ENCODE results near the gene GNA12. TPM values are rescaled to one million over a fixed set of nuclear protein-coding genes. Genes with fewer than 3 reads are reported as not detected.
"Not testable (repeated sequence)": the region's sequence is repeated elsewhere in the genome, so short reads cannot be mapped to it uniquely, and the experiment has no call there.

The GNA12 gene
- total RNA-seq, 1 experiment from 2014 or later, result 35.5 TPM

GRCh38 chr7:2680792-2681490 lies 163.2 kb downstream of the GNA12 start:
- no peaks in the 10 kb centered on the region for H3K36me3 ChIP-seq (ENCODE audit: insufficient read depth, low read length, poor library complexity, severe bottlenecking)
- CTCF ChIA-PET, result interaction anchor here (1.7 to 1.9 kb wide), 2 partner anchors 10 to 230 kb away, joined by 9 to 15 read pairs; no protein-coding TSS in a partner anchor
- POLR2A ChIA-PET (ENCODE audit: low non-redundant PET), result no interaction called here
- peaks cover 3% of the 10 kb centered on the region for H3K27me3 ChIP-seq (replicated peaks; ENCODE audit: insufficient read depth, low read depth, low read length, poor library complexity)
- DNase-seq (ENCODE audit: low spot score), result peak; percentile 72
- intact Hi-C loops (cut with micrococcal nuclease; ENCODE audit: unreplicated experiment), result loop anchor here (1.0 kb wide), 1 partner anchor 230 kb away; no protein-coding TSS in a partner anchor
- H3K9me3 ChIP-seq (ENCODE audit: low read depth, low read length, poor library complexity, severe bottlenecking), result no peaks in the 10 kb centered on the region
- H3K27ac ChIP-seq (ENCODE audit: low read depth, low read length, poor library complexity, severe bottlenecking), result no peak overlapping the region
- H3K4me3 ChIP-seq (ENCODE audit: low read depth, low read length, poor library complexity, severe bottlenecking), result no peak overlapping the region
- no TSS peak for BruUV-seq (replicated peaks)
- no peaks in the 10 kb centered on the region for H3K4me1 ChIP-seq (ENCODE audit: insufficient read depth, low read length, poor library complexity, severe bottlenecking)
- TF ChIP-seq EZH2 (IDR thresholded peaks at IDR 0.05; ENCODE audit: borderline replicate concordance, low read depth, low read length, poor library complexity, severe bottlenecking) (no peak), CTCF (conservative IDR thresholded peaks at IDR 0.05; ENCODE audit: low read depth, low read length) (peak; percentile 75)

- no peak overlapping the region for H3K27ac ChIP-seq (ENCODE audit: low read depth, low read length, poor library complexity, severe bottlenecking)
- no peaks in the 10 kb centered on the region for H3K27me3 ChIP-seq (replicated peaks; ENCODE audit: insufficient read depth, low read depth, low read length, poor library complexity)
- intact Hi-C loops (cut with micrococcal nuclease; ENCODE audit: unreplicated experiment), result no loop called here
- ChIA-PET POLR2A (ENCODE audit: low non-redundant PET) (no interaction called here), CTCF (interaction anchor here (0.6 to 1.9 kb wide), 4 partner anchors 9 to 239 kb away, joined by 3 to 15 read pairs (median 6); no protein-coding TSS in a partner anchor)
- H3K9me3 ChIP-seq (ENCODE audit: low read depth, low read length, poor library complexity, severe bottlenecking), result no peaks in the 10 kb centered on the region
- no peak overlapping the region for H3K4me3 ChIP-seq (ENCODE audit: low read depth, low read length, poor library complexity, severe bottlenecking)
- no peak for DNase-seq (ENCODE audit: low spot score)
- TF ChIP-seq CTCF (conservative IDR thresholded peaks at IDR 0.05; ENCODE audit: low read depth, low read length) (no peak), EZH2 (IDR thresholded peaks at IDR 0.05; ENCODE audit: borderline replicate concordance, low read depth, low read length, poor library complexity, severe bottlenecking) (no peak)
- H3K4me1 ChIP-seq (ENCODE audit: insufficient read depth, low read length, poor library complexity, severe bottlenecking), result no peaks in the 10 kb centered on the region
- no peaks in the 10 kb centered on the region for H3K36me3 ChIP-seq (ENCODE audit: insufficient read depth, low read length, poor library complexity, severe bottlenecking)
- BruUV-seq (replicated peaks), result no TSS peak
These were observed 163.9 kb downstream of the GNA12 start for GRCh38 chr7:2680256-2680655.

- H3K27me3 ChIP-seq (replicated peaks; ENCODE audit: insufficient read depth, low read depth, low read length, poor library complexity); DNase-seq (ENCODE audit: low spot score); H3K4me3 ChIP-seq (ENCODE audit: low read depth, low read length, poor library complexity, severe bottlenecking); BruUV-seq (replicated peaks); H3K36me3 ChIP-seq (ENCODE audit: insufficient read depth, low read length, poor library complexity, severe bottlenecking); H3K4me1 ChIP-seq (ENCODE audit: insufficient read depth, low read length, poor library complexity, severe bottlenecking); intact Hi-C loops (cut with micrococcal nuclease; ENCODE audit: unreplicated experiment); H3K27ac ChIP-seq (ENCODE audit: low read depth, low read length, poor library complexity, severe bottlenecking); H3K9me3 ChIP-seq (ENCODE audit: low read depth, low read length, poor library complexity, severe bottlenecking); POLR2A ChIA-PET (ENCODE audit: low non-redundant PET): not testable (repeated sequence)
- CTCF ChIA-PET, result interaction anchor here (0.6 to 1.7 kb wide), 3 partner anchors 71 to 238 kb away, joined by 3 to 15 read pairs (median 3); no protein-coding TSS in a partner anchor
These were observed 164.7 kb downstream of the GNA12 start for GRCh38 chr7:2679135-2680127.

- intact Hi-C loops (cut with micrococcal nuclease; ENCODE audit: unreplicated experiment); H3K36me3 ChIP-seq (ENCODE audit: insufficient read depth, low read length, poor library complexity, severe bottlenecking); BruUV-seq (replicated peaks); H3K27me3 ChIP-seq (replicated peaks; ENCODE audit: insufficient read depth, low read depth, low read length, poor library complexity); H3K9me3 ChIP-seq (ENCODE audit: low read depth, low read length, poor library complexity, severe bottlenecking); H3K4me3 ChIP-seq (ENCODE audit: low read depth, low read length, poor library complexity, severe bottlenecking); H3K27ac ChIP-seq (ENCODE audit: low read depth, low read length, poor library complexity, severe bottlenecking); CTCF ChIA-PET; POLR2A ChIA-PET (ENCODE audit: low non-redundant PET); H3K4me1 ChIP-seq (ENCODE audit: insufficient read depth, low read length, poor library complexity, severe bottlenecking); DNase-seq (ENCODE audit: low spot score): not testable (repeated sequence)
These were observed 165.7 kb downstream of the GNA12 start for GRCh38 chr7:2678454-2678853.

Data from A673 (cell line).